ENCODE measurements around the gene DISC1. TPM values are rescaled to one million over a fixed set of nuclear protein-coding genes. Genes with fewer than 3 reads are reported as not detected.

DISC1 gene
- polyA plus RNA-seq, 3 donors: 5.5 to 14.7 (median 5.8) TPM

- Histone ChIP-seq H3K79me2 (ENCODE audit: insufficient read depth, low read length) (no peaks in the 10 kb centered on the region), H2AFZ (ENCODE audit: insufficient read depth, low read depth, low read length, poor library complexity, severe bottlenecking) (no peak overlapping the region), H3K4me3 (replicated peaks in 1 of 3; ENCODE audit: low read depth in 2 of 3, low read length in 3 of 3) (no peak overlapping the region), H4K20me1 (ENCODE audit: insufficient read depth, low read length) (peaks cover 56% of the 10 kb centered on the region), H3K4me1 (ENCODE audit: control insufficient read depth in 1 of 2, insufficient read depth in 2 of 2, low read length in 2 of 2) (peaks cover 2 to 8% of the 10 kb centered on the region in 2 donors), H3K27me3 (ENCODE audit: control insufficient read depth in 2 of 2, insufficient read depth in 2 of 2, low read length in 2 of 2) (no peaks in the 10 kb centered on the region), H3K4me2 (replicated peaks; ENCODE audit: extremely low read depth, low read length, poor library complexity, severe bottlenecking) (no peak overlapping the region), H3K9me3 (replicated peaks in 1 of 2; ENCODE audit: control insufficient read depth in 1 of 2, insufficient read depth in 1 of 2, low read length in 2 of 2) (no peaks in the 10 kb centered on the region), H3K9ac (ENCODE audit: insufficient read depth, low read length, poor library complexity, severe bottlenecking) (no peak overlapping the region), H3K36me3 (replicated peaks in 1 of 2; ENCODE audit: control insufficient read depth in 1 of 2, insufficient read depth in 2 of 2, low read length in 2 of 2) (peaks cover 0 to 35% of the 10 kb centered on the region in 2 donors), H3K27ac (ENCODE audit: low read depth in 1 of 2, low read length in 2 of 2) (peak overlapping the region in 1 of 2 donors; percentile 9)
- intact Hi-C loops (cut with micrococcal nuclease): no loop called here
- Mint-ChIP-seq H3K27me3 (ENCODE audit: low read depth in 3 of 3) (peaks cover 0 to 2% (median 0%) of the 10 kb centered on the region in 3 donors), H3K9me3 (no peaks in the 10 kb centered on the region), H3K4me1 (peaks cover 16% of the 10 kb centered on the region), H3K4me3 (no peak overlapping the region), H3K36me3 (peaks cover 29 to 30% of the 10 kb centered on the region in 2 donors), H3K27ac (peak overlapping the region in 1 of 7 donors; percentile 70)
- TF ChIP-seq CTCF (IDR thresholded peaks at IDR 0.05): no peak
- WGBS (ENCODE audit: insufficient coverage): 95% methylated on average over 4 of the region's 5 CpGs
- DNase-seq: no peak
Observed at GRCh38 chr1:231855926-231856325, 229.3 kb downstream of the DISC1 start.

GRCh38 chr1:231856426-231856825, 229.8 kb downstream of the DISC1 start:
- peaks cover 54% of the 10 kb centered on the region for H4K20me1 ChIP-seq (ENCODE audit: insufficient read depth, low read length)
- H3K36me3 ChIP-seq (replicated peaks in 1 of 2; ENCODE audit: control insufficient read depth in 1 of 2, insufficient read depth in 2 of 2, low read length in 2 of 2): peaks cover 0 to 30% of the 10 kb centered on the region in 2 donors
- peaks cover 0 to 2% (median 0%) of the 10 kb centered on the region in 3 donors for H3K27me3 Mint-ChIP-seq (ENCODE audit: low read depth in 3 of 3)
- intact Hi-C loops (cut with micrococcal nuclease): no loop called here
- no peak overlapping the region for H3K4me3 Mint-ChIP-seq
- no peak overlapping the region for H3K4me2 ChIP-seq (replicated peaks; ENCODE audit: extremely low read depth, low read length, poor library complexity, severe bottlenecking)
- TF ChIP-seq CTCF (IDR thresholded peaks at IDR 0.05): no peak
- H3K9ac ChIP-seq (ENCODE audit: insufficient read depth, low read length, poor library complexity, severe bottlenecking): no peak overlapping the region
- H3K9me3 Mint-ChIP-seq: no peaks in the 10 kb centered on the region
- peaks cover 25 to 26% of the 10 kb centered on the region in 2 donors for H3K36me3 Mint-ChIP-seq
- no peaks in the 10 kb centered on the region for H3K9me3 ChIP-seq (replicated peaks in 1 of 2; ENCODE audit: control insufficient read depth in 1 of 2, insufficient read depth in 1 of 2, low read length in 2 of 2)
- no peak overlapping the region for H3K27ac ChIP-seq (ENCODE audit: low read depth in 1 of 2, low read length in 2 of 2)
- peaks cover 16% of the 10 kb centered on the region for H3K4me1 Mint-ChIP-seq
- DNase-seq: no peak
- no peaks in the 10 kb centered on the region for H3K27me3 ChIP-seq (ENCODE audit: control insufficient read depth in 2 of 2, insufficient read depth in 2 of 2, low read length in 2 of 2)
- H3K4me1 ChIP-seq (ENCODE audit: control insufficient read depth in 1 of 2, insufficient read depth in 2 of 2, low read length in 2 of 2): peaks cover 2 to 8% of the 10 kb centered on the region in 2 donors
- no peaks in the 10 kb centered on the region for H3K79me2 ChIP-seq (ENCODE audit: insufficient read depth, low read length)
- H3K27ac Mint-ChIP-seq: peak overlapping the region in 2 of 7 donors; percentile 2 to 21
- no peak overlapping the region for H3K4me3 ChIP-seq (replicated peaks in 1 of 3; ENCODE audit: low read depth in 2 of 3, low read length in 3 of 3)
- 100% methylated on average over 2 of the region's 3 CpGs for WGBS (ENCODE audit: insufficient coverage)
- H2AFZ ChIP-seq (ENCODE audit: insufficient read depth, low read depth, low read length, poor library complexity, severe bottlenecking): no peak overlapping the region

All from CD14-positive monocyte (primary cell).